Heart left ventricle (tissue), 16 donors: Measurements from ENCODE around the gene ASB13. TPM values are rescaled to one million over a fixed set of nuclear protein-coding genes. Genes with fewer than 3 reads are reported as not detected.

Source experiments
- ATAC-seq, 4 donors: fragments of 200-7000 bp; cut with Tn5 transposase; one replicate each; pipeline ENCODE4 v1.9.1; 2020 to 2022; ENCODE audit warnings: moderate library complexity in 4 of 4, mild to moderate bottlenecking in 3 of 4, moderate number of reproducible peaks in 1 of 4
- DNase-seq, 5 donors: peaks; one replicate each; pipeline ENCODE4 v3.0.0-alpha.2; 2020
- H3K27ac ChIP-seq, 12 donors: fragments of 200-600 bp; sonication (generic) in 4 of 12; one replicate each; pipeline versions ENCODE4 v1.5.0 to v1.8.0; 2016 to 2022; ENCODE audit warnings: mild to moderate bottlenecking in 2 of 12
- H3K27me3 ChIP-seq, 9 donors: fragments of 200-600 bp; sonication (generic) in 2 of 9; one replicate each; pipeline versions ENCODE4 v1.5.1 to v1.8.0; 2016 to 2022; ENCODE audit warnings: mild to moderate bottlenecking in 3 of 9
- H3K36me3 ChIP-seq, 9 donors: fragments of 200-600 bp; sonication (generic) in 2 of 9; one replicate each; pipeline versions ENCODE4 v1.5.0 to v1.8.0; 2018 to 2022; ENCODE audit warnings: mild to moderate bottlenecking in 2 of 9
- H3K4me1 ChIP-seq, 12 donors: fragments of 200-600 bp; sonication (generic) in 4 of 12; one replicate each; pipeline versions ENCODE4 v1.5.0 to v1.8.0; 2016 to 2022; ENCODE audit warnings: mild to moderate bottlenecking in 3 of 12
- H3K4me3 ChIP-seq, 12 donors: fragments of 200-600 bp; sonication (generic) in 4 of 12; one replicate each; pipeline versions ENCODE4 v1.5.0 to v1.8.0; 2017 to 2022; ENCODE audit warnings: mild to moderate bottlenecking in 9 of 12, moderate library complexity in 4 of 12
- H3K9me3 ChIP-seq, 12 donors: fragments of 200-600 bp; sonication (generic) in 4 of 12; one replicate each; pipeline versions ENCODE4 v1.5.0 to v1.8.0; 2016 to 2022; ENCODE audit warnings: mild to moderate bottlenecking in 1 of 12
- CTCF ChIP-seq, 12 donors: fragments of 200-600 bp; sonication (generic) in 4 of 12; IDR thresholded peaks; one replicate each; pipeline versions ENCODE4 v1.5.0 to v1.8.0; 2018 to 2022; ENCODE audit warnings: antibody characterized with exemption in 12 of 12, mild to moderate bottlenecking in 5 of 12
- POLR2A ChIP-seq, 2 donors: fragments of 450-650 bp; IDR thresholded peaks; one replicate each; pipeline ENCODE4 v1.6.1; 2017; ENCODE audit warnings: antibody characterized with exemption in 2 of 2, mild to moderate bottlenecking in 2 of 2, moderate library complexity in 2 of 2
- WGBS, 4 donors: extraction: QIAGEN DNeasy Blood & Tissue Kit in 2 of 4; methylation state at CpG; one replicate each; pipeline versions ENCODE4 v1.1.5 to v1.1.7; 2013 to 2018; 5-methylcytosine and 5-hydroxymethylcytosine counted together
- intact Hi-C, 10 donors: fragments of 100-400 bp; cut with DNase I; formaldehyde crosslinking; loops; one replicate each; pipeline versions ENCODE4 v1.11.1 to v1.14.2; 2022
- polyA plus RNA-seq, 2 donors: library from polyadenylated mRNA; stranded (reverse); fragments of 200-250 nt; gene quantifications; one replicate each; pipeline ENCODE4 v1.2.3, GENCODE V29; 2013
- total RNA-seq, 9 donors: library from RNA; depleted of rRNA in 2 of 9; stranded (reverse); fragments of >200 nt in 2 of 9; fragmentation: NEBNext Ultra II Directional in 3 of 9; extraction: Animal tissue kit (Norgen Biotek cat#: 25700) in 3 of 9; gene quantifications; one replicate each; pipeline versions ENCODE4 v1.1.0 to v1.2.4, GENCODE V29; 2016 to 2023
- donor health status: ischemic (EF 13 %, LVEDD 7.1; RV severe dilation, severe dysfunction).
- donor health status: healthy with polysubstance abuse.
- donor health status: DM: no; HTN: yes; CAD: no.
- donor health status: DM: no; HTN: no; CAD: no.
- donor health status: ischemic (EF 25% LVEDD 6.9; RV normal size, moderate dysfunction).
- donor health status: ischemic (EF 25% LVEDD 5.7; RV mildly dilated, moderate dysfunction).
- donor health status: healthy.
- donor health status: DM: yes; HTN: yes; CAD: no.
- donor health status: ischemic (EF 35%, LVEDD 5.7; RV mildly dilated, moderate dysfunction).
- donor health status: nonischemic (EF 11% LVEDD 7.7; RV severe dilation, severe dysfunction).
- donor health status: DM: yes; HTN: yes; CAD: no.
- donor health status: PGD.
- donor health status: ischemic (EF 29% LVEDD 5.4; RV normal size, mild dysfunction).
- donor health status: nonischemic (EF 23%, LVEDD 6.1; RV moderate dilation, normal function).

ASB13 gene
- total and polyA plus RNA-seq, 11 donors: 9.9 to 18.6 (median 13.3) TPM

DNA sequence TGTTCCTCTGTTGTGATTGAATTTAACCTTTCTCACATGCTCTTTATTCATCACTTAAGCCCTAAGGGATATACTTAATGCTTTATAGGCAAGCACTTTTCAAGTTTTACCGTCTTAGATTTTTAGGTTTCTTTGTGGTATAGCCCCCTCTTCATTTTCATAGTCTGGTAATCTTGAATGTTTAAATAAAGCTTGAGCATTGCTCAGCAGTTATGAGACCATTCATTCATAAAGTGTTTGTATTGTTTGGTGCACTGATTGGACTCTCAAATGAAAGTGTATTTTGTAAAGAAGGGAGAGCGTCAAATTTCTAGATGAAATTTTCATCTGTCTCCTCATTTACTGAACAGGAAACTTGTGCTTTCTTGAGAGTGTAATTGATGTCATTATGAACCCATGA, 43.5 kb upstream of the ASB13 start:
- H3K9me3 ChIP-seq: no peaks in the 10 kb centered on the region
- no peak for ATAC-seq
- intact Hi-C loops: no loop called here
- peak overlapping the region in 1 of 12 donors; percentile 56 for H3K27ac ChIP-seq
- peaks cover 0 to 32% (median 14%) of the 10 kb centered on the region in 12 donors for H3K4me1 ChIP-seq
- no peaks in the 10 kb centered on the region for H3K27me3 ChIP-seq
- no peak for TF ChIP-seq POLR2A (IDR thresholded peaks at IDR 0.05)
- no peak for TF ChIP-seq CTCF (IDR thresholded peaks at IDR 0.05)
- H3K36me3 ChIP-seq: no peaks in the 10 kb centered on the region
- no peak overlapping the region for H3K4me3 ChIP-seq
- no peak for DNase-seq
- WGBS, 4 donors: 67 to 73% (median 70%) methylated on average over 2 of the region's 2 CpGs

- no peak for TF ChIP-seq POLR2A (IDR thresholded peaks at IDR 0.05)
- TF ChIP-seq CTCF (IDR thresholded peaks at IDR 0.05): no peak
- H3K36me3 ChIP-seq: no peaks in the 10 kb centered on the region
- H3K27me3 ChIP-seq: no peaks in the 10 kb centered on the region
- peaks cover 0 to 32% (median 14%) of the 10 kb centered on the region in 12 donors for H3K4me1 ChIP-seq
- no peak overlapping the region for H3K4me3 ChIP-seq
- H3K9me3 ChIP-seq: no peaks in the 10 kb centered on the region
- DNase-seq (no peak), ATAC-seq (no peak)
- H3K27ac ChIP-seq: no peak overlapping the region
- intact Hi-C loops: no loop called here
Observed at GRCh38 chr10:5708356-5708755, 42.0 kb upstream of the ASB13 start.

DNA sequence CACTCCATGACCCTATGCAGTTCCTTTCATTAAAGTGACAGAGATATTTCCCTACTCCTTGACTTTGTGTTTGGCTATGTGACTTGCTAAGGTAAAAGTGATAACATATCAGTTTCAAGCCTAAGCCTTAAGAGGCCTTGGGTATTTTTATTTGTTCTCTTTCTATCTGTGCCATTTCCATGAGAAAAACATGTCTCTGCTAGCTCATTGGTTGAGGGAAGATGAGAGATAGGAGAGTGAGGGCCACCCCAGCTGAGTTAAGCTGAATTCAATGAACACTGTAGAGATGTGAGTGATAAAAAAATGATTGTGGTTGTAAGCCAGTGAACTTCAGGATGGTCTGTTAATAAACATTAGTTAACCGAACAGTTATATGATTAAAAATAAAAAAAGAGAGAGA, 31.7 kb upstream of the ASB13 start:
- intact Hi-C loops: loop anchor here in 1 of 10 donors (10.0 kb wide), 1 partner anchor 107 kb away; no protein-coding TSS in a partner anchor

GRCh38 chr10:5697342-5697741, 30.9 kb upstream of the ASB13 start:
- DNase-seq (no peak), ATAC-seq (no peak)
- Histone ChIP-seq H3K4me3 (no peak overlapping the region), H3K27me3 (no peaks in the 10 kb centered on the region), H3K4me1 (peaks cover 0 to 39% (median 21%) of the 10 kb centered on the region in 12 donors), H3K36me3 (no peaks in the 10 kb centered on the region), H3K9me3 (no peaks in the 10 kb centered on the region), H3K27ac (no peak overlapping the region)
- intact Hi-C loops: loop anchor here in 1 of 10 donors (10.0 kb wide), 1 partner anchor 107 kb away; no protein-coding TSS in a partner anchor
- WGBS, 4 donors: 90 to 99% (median 97%) methylated on average over 2 of the region's 2 CpGs
- TF ChIP-seq POLR2A (IDR thresholded peaks at IDR 0.05): no peak
- no peak for TF ChIP-seq CTCF (IDR thresholded peaks at IDR 0.05)

More for the DNA sequence above, 31.7 kb upstream of the ASB13 start:
- TF ChIP-seq POLR2A (IDR thresholded peaks at IDR 0.05) (no peak), CTCF (IDR thresholded peaks at IDR 0.05) (no peak)
- H3K27me3 ChIP-seq: no peaks in the 10 kb centered on the region
- ATAC-seq (no peak), DNase-seq (no peak)
- H3K27ac ChIP-seq: no peak overlapping the region
- 95 to 98% (median 97%) methylated on average over 1 of the region's 1 CpG for WGBS, 4 donors
- H3K4me3 ChIP-seq: no peak overlapping the region
- no peaks in the 10 kb centered on the region for H3K9me3 ChIP-seq
- no peaks in the 10 kb centered on the region for H3K36me3 ChIP-seq
- peaks cover 0 to 32% (median 17%) of the 10 kb centered on the region in 12 donors for H3K4me1 ChIP-seq
